ENCODE results near the gene CDC42EP2. TPM values are rescaled to one million over a fixed set of nuclear protein-coding genes. Genes with fewer than 3 reads are reported as not detected.

CDC42EP2 gene
- total and polyA plus RNA-seq, 2 of the 13 experiments (the other 11 are each of a cell fraction or from before 2014, with no cell fraction given) = 2.3 to 7.1 TPM

GRCh38 chr11:65329478-65329877 lies 14.8 kb downstream of the CDC42EP2 start:
- 0 out of 2 replicates have a peak, but pooled peaks have one; percentile 2 for TF ChIP-seq ZFY (CRISPR knock-in tag; IDR thresholded peaks at IDR 0.05)
- TF ChIP-seq ZSCAN9 (CRISPR knock-in tag; IDR thresholded peaks at IDR 0.05; ENCODE audit: borderline replicate concordance) = 0 out of 2 replicates have a peak, but pooled peaks have one; percentile 8
- TF ChIP-seq YEATS4 (CRISPR knock-in tag; IDR thresholded peaks at IDR 0.05; ENCODE audit: borderline replicate concordance) = no peak
- Histone ChIP-seq H3K27ac (ENCODE audit: extremely low read length, insufficient read depth, low read length) (no peak overlapping the region), H3K4me2 (ENCODE audit: low read depth, low read length) (peak overlapping the region; percentile 74), H3K4me1 (ENCODE audit: insufficient read depth, low read length) (peaks cover 17% of the 10 kb centered on the region), H3K79me2 (ENCODE audit: insufficient read depth, low read length) (peaks cover 8% of the 10 kb centered on the region), H3K27me3 (ENCODE audit: control insufficient read depth in 1 of 2, insufficient read depth in 2 of 2, low read length in 2 of 2) (no peaks in the 10 kb centered on the region; a peak in 1 of 5 replicates), H3K9ac (ENCODE audit: insufficient read depth, low read depth, low read length) (peak overlapping the region; percentile 47), H2AFZ (ENCODE audit: low read length) (peak overlapping the region; percentile 24), H3K9me3 (ENCODE audit: low read length) (no peaks in the 10 kb centered on the region), H4K20me1 (ENCODE audit: insufficient read depth, low read length) (no peaks in the 10 kb centered on the region), H3K4me3 (replicated peaks in 1 of 3; ENCODE audit: insufficient read depth in 1 of 3, low read depth in 2 of 3, low read length in 3 of 3) (peak overlapping the region; percentile 20 to 41 (median 22); a peak in 2 of 6 replicates), H3K36me3 (replicated peaks in 1 of 2; ENCODE audit: control insufficient read depth in 1 of 2, insufficient read depth in 2 of 2, low read length in 2 of 2) (no peaks in the 10 kb centered on the region)
- in situ Hi-C loops (cut with HindIII; ENCODE audit: extremely low pct_ligation_motif_present, low pct_unique_long_range_greater_than_20kb) (no loop called here), intact Hi-C loops (cut with micrococcal nuclease; ENCODE audit: unreplicated experiment) (no loop called here)
- no TSS peak for BruUV-seq (replicated peaks)
- ChIA-PET POLR2A (interaction anchor here (0.6 to 7.3 kb wide), 9 partner anchors 11 to 304 kb away, joined by 3 to 87 read pairs (median 4); partner anchors contain the start of genes CDC42EP2 and POLA2), CTCF (ENCODE audit: low intra/inter-chr PET ratio, low total read pairs) (interaction anchor here (1.1 to 2.6 kb wide), 3 partner anchors 14 to 125 kb away, joined by 4 to 53 read pairs (median 10); partner anchors contain the start of gene CDC42EP2)
- FAIRE-seq (no peak), DNase-seq (ENCODE audit: low spot score) (no peak), ATAC-seq (no peak)
- 31% methylated on average over 2 of the region's 2 CpGs for WGBS (ENCODE audit: low lambda C conversion rate)

GRCh38 chr11:65329944-65330403 lies 15.3 kb downstream of the CDC42EP2 start:
- 1% methylated on average over 13 of the region's 13 CpGs for WGBS (ENCODE audit: low lambda C conversion rate)
- TF ChIP-seq DMAP1 (CRISPR knock-in tag; IDR thresholded peaks at IDR 0.05) = 0 out of 2 replicates have a peak, but pooled peaks have one; percentile 21
- no peak for TF ChIP-seq GZF1 (CRISPR knock-in tag; IDR thresholded peaks at IDR 0.05)
- 0 out of 2 replicates have a peak, but pooled peaks have one; percentile 41 for TF ChIP-seq ZNF777 (CRISPR knock-in tag; IDR thresholded peaks at IDR 0.05)
- TF ChIP-seq SMC3 (IDR thresholded peaks at IDR 0.05; ENCODE audit: low read length) = peak; percentile 84
- peak; percentile 20; the same call in 1 of the 2 replicates for TF ChIP-seq GATAD2A (CRISPR knock-in tag; IDR thresholded peaks at IDR 0.05)
- TF ChIP-seq HMGXB4 (CRISPR knock-in tag; IDR thresholded peaks at IDR 0.05; ENCODE audit: borderline replicate concordance in 1 of 2, low read depth in 1 of 2) = peak in 1 of 2 experiments; percentile 39; a peak in 1 of 4 replicates
- no peak for TF ChIP-seq PTBP1 (IDR thresholded peaks at IDR 0.05; ENCODE audit: low read depth, low read length, poor library complexity, severe bottlenecking)
- no peak for TF ChIP-seq FOSL2 (CRISPR knock-in tag; IDR thresholded peaks at IDR 0.05)
- no peak for TF ChIP-seq ZNF709 (CRISPR knock-in tag; IDR thresholded peaks at IDR 0.05)
- TF ChIP-seq ZNF263 (CRISPR knock-in tag; IDR thresholded peaks at IDR 0.05) = 0 out of 2 replicates have a peak, but pooled peaks have one; percentile 24
- no peak for TF ChIP-seq KDM1A (CRISPR knock-in tag; IDR thresholded peaks at IDR 0.05)
- no peak for TF ChIP-seq CAMTA2 (CRISPR knock-in tag; IDR thresholded peaks at IDR 0.05; ENCODE audit: borderline replicate concordance)
- TF ChIP-seq ZMYM2 (CRISPR knock-in tag; IDR thresholded peaks at IDR 0.05) = no peak
- TF ChIP-seq ZFAT (CRISPR knock-in tag; conservative IDR thresholded peaks at IDR 0.05) = no peak
- TF ChIP-seq MED8 (CRISPR knock-in tag; IDR thresholded peaks at IDR 0.05; ENCODE audit: insufficient replicate concordance) = no peak

More at GRCh38 chr11:65329944-65330403, 15.3 kb downstream of the CDC42EP2 start:
- no peaks in the 10 kb centered on the region for H3K9me3 ChIP-seq (ENCODE audit: low read length)
- in situ Hi-C loops (cut with HindIII; ENCODE audit: extremely low pct_ligation_motif_present, low pct_unique_long_range_greater_than_20kb) = no loop called here
- peaks cover 19% of the 10 kb centered on the region for H3K4me1 ChIP-seq (ENCODE audit: insufficient read depth, low read length)
- H3K36me3 ChIP-seq (replicated peaks in 1 of 2; ENCODE audit: control insufficient read depth in 1 of 2, insufficient read depth in 2 of 2, low read length in 2 of 2) = no peaks in the 10 kb centered on the region
- ChIA-PET POLR2A (interaction anchor here (0.6 to 7.3 kb wide), 8 partner anchors 9 to 170 kb away, joined by 3 to 87 read pairs (median 4); partner anchors contain the start of genes CDC42EP2 and POLA2), CTCF (ENCODE audit: low intra/inter-chr PET ratio, low total read pairs) (interaction anchor here (1.0 to 2.6 kb wide), 4 partner anchors 13 to 126 kb away, joined by 3 to 53 read pairs (median 7); partner anchors contain the start of gene CDC42EP2)
- no peaks in the 10 kb centered on the region; a peak in 1 of 5 replicates for H3K27me3 ChIP-seq (ENCODE audit: control insufficient read depth in 1 of 2, insufficient read depth in 2 of 2, low read length in 2 of 2)
- intact Hi-C loops (cut with micrococcal nuclease; ENCODE audit: unreplicated experiment) = loop anchor here (1.0 kb wide), 2 partner anchors 15 to 55 kb away; no protein-coding TSS in a partner anchor
- peak overlapping the region; percentile 20 to 41 (median 22); a peak in 2 of 6 replicates for H3K4me3 ChIP-seq (replicated peaks in 1 of 3; ENCODE audit: insufficient read depth in 1 of 3, low read depth in 2 of 3, low read length in 3 of 3)
- BruUV-seq (replicated peaks) = no TSS peak
- H2AFZ ChIP-seq (ENCODE audit: low read length) = peak overlapping the region; percentile 24
- H3K27ac ChIP-seq (ENCODE audit: extremely low read length, insufficient read depth, low read length) = no peak overlapping the region
- peak; percentile 40 for FAIRE-seq
- H3K79me2 ChIP-seq (ENCODE audit: insufficient read depth, low read length) = peaks cover 13% of the 10 kb centered on the region
- H4K20me1 ChIP-seq (ENCODE audit: insufficient read depth, low read length) = no peaks in the 10 kb centered on the region
- peak overlapping the region; percentile 47 for H3K9ac ChIP-seq (ENCODE audit: insufficient read depth, low read depth, low read length)
- H3K4me2 ChIP-seq (ENCODE audit: low read depth, low read length) = peak overlapping the region; percentile 74
- DNase-seq (ENCODE audit: low spot score) = peak; percentile 86
- ATAC-seq = peak; percentile 60
